CD4-positive, alpha-beta T cell treated with Interleukin-17A for 4 hours (primary cell): Measurements from ENCODE around the gene PRR20G.

Experiments used
- DNase-seq: peaks from one replicate; pipeline ENCODE4 v3.0.0-alpha.2; 2020; ENCODE audit warnings: mixed read lengths

The PRR20G gene

DNA sequence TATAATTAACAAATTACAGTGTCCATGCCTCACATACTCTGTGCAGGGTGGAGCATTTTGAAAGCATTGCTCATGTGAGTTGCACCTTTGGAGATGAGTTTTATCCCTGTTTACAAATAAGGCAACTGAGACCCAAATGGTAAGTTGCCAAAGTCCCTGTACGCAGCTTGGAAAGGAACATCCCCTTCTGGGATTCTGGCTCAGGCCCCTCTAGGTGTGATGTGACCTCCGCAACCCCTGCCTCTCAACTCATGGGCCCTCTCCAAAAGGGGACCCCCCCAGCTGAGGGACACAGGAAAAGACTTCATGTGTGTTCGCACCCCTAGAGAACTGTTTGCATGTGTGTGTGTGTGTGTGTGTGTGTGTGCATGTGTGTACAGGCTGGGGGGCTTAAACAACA is 25.3 kb downstream of the PRR20G start:
- no peak for DNase-seq

DNA sequence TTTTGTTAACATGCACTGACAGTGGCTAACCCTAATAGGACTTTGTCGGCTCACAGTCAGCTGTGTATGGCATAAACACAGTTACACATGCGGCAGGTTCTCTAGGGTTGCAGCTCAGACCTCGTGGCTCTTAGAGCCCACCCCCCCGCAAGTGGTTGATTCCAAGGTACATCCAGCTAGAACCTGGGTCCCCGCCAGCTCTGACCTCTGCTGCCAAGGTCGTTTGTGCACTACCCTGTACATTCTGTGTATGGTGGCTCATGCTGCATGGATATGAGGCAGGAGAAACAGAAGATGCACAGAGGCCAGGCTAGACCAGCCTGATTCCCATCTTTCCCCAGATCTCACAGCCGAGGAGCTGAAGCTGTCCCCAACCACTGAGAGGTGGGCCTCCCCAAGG is 25.9 kb downstream of the PRR20G start:
- no peak for DNase-seq

DNA sequence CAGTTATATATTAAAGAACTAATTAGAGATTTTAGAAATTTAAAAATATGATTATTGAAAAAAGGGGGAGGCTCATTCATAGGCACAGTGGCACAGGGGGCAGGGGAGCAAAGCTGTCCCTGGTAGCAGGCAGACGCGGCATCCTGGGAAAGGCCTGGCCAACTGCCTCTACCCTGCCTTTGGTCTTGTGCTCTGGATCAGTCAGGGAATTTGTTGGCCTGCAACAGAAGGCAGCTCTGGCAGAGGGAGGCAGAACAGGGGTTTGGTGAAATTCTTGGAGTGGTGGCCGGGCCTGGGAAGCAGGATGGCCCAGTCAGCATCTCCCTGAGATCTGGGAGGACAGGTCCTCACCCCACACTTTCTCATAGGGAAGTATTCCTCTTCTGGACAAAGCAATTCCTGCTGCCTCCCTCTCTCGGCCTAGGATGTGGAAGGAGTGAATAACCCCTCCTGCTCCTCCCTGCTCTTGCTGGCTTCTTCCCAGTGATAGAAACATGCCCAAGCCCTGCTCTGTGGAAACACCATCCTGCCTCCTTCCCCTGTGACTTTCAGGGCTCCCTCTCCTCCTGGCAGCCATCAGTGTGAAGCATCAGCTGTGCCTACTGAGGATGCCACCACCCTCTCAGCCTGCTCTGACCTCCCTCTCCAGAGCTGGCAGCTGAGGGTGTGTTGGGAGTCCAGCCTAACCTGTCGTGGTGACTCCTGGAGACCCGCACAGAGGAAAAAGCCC is 26.9 kb downstream of the PRR20G start:
- no peak for DNase-seq

DNA sequence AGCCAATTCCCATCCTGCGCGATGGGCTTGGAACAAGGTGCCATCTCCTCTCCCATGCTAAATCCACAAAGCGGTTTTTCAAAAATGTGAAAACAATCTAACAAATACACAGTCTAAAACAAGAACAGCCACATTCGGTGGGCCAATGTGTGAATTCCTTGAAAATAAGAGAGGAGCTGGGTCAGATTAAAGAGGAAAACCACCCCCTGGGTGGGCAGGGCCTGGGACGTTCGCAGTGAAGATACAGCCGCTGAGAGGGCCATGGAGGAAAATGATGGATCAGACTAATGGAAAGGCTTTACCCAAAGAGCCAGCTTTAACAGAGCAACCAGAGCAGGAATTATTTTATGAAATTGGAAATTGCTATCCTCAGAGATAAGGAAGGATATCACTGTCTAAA is 27.4 kb downstream of the PRR20G start:
- no peak for DNase-seq

DNA sequence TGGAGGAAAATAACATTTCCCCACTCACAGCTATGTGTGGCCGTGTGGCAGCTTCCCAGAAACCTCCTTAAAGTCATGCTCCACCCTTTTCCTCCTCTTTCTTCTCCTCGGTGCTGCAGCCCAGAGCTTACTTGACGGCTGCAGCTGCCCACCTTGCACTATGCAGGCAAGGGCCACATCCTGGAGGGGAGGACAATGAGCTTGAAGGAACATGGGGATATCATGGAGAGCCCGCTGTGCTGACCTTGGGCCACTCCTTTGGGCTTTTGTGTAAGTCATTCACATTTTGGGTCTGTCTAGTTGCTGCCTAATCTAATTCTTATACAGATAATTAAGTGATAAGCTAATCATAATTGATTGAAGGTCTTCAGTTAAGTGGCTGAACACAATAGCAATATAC is 28.0 kb downstream of the PRR20G start:
- no peak for DNase-seq

DNA sequence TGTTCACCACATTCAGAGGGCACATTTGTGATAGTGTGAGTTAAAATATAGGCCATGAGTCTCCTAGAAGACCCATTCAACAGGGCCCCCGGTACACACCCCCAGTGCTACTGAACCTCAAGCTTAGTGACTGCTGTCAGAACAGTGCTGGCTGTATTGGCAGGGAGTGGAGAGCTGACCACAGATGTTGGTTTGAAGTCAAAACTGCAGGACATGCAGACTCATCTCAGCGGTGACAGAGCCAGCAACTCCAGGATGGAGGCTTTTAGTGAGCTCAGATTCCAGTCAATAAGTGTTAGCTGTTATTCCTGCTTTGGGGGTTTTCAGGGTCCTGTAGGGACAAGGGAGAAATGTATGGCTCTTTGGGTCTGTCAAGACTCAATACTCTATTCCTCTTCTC is 29.1 kb downstream of the PRR20G start:
- DNase-seq = no peak

DNA sequence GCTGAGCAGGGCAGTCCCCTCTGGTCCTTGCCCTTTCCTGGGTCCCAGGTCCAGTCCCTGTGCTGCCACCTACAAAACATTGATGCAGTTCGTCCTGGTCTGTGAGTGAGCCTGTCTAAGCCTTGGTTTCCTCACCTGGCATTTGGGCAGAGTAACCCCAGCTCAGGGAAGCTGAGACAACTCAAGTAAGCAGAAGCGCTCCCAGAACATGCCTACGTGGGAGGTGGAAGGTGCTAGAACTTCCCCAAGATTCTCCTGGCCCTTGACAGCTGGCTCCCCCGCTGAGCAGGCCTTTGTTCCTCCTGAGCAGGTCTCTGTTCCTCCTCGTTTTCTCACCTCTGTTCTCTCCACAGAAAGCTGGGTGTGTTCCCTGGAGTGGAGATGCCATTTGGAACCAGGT is 30.5 kb downstream of the PRR20G start:
- DNase-seq = no peak

DNA sequence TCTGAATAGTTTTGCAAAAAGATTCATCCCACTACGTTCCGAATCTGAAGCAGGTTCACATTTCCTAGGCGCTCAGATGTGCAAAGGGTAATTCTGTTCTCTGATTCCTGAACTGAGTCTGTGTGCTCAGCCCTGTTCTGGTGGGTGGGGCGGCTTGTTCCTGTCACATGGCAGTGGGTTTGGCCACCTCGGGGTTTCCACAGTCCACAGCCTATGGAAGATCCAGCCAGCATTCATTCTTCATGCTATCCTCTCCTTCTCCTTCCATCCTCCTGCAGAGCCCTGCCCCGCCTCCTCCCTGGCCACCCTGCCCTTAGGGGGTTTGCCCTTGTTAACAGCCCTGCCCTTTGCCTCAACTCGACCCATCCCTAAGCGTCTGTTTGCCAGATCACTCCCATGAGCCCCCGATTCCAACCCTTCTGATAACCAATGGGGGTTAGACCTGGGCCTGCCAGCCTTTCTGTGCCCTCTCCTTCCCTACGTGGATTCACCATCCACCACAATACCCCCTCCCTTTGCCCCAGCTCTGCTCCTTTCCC is 31.0 kb downstream of the PRR20G start:
- no peak for DNase-seq

DNA sequence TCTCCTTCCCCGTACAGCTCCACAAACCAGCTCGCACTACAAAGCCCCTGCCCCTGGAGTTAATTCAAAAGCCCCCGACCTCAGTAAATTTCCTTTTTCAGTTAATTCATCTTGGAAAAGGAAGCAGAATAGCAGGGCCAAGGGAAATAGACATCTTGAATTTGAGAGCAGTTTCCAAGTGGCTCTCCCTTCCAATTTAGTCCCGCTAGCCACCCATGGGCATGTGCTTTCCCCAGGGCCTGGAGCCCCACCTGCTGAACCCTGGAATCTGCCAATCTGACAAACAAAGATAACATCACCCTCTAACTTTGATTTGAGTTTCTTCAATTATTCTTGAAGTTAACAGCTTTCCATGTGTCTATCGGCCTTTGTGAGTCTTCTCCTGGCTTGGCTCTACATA is 31.7 kb downstream of the PRR20G start:
- no peak for DNase-seq

DNA sequence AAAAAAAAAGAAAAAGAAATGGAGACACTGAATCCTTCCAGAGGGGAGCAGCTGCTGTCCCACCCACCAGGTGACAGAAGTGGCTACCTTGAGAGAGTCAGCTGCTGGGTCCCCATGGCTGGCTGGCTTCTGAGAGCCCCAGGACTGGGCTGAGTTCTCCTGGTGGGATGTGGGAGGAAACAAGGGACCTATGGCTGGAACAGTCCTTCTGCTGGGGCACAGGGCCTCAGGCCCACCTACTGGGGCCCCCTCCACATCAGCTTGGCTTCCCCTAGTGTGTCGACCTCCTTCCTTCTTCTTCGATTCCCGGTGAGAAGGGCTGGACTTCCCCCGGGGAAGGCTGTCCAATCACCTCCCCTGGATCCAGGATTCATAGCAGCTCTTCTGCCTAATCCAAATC is 32.3 kb downstream of the PRR20G start:
- DNase-seq = no peak

DNA sequence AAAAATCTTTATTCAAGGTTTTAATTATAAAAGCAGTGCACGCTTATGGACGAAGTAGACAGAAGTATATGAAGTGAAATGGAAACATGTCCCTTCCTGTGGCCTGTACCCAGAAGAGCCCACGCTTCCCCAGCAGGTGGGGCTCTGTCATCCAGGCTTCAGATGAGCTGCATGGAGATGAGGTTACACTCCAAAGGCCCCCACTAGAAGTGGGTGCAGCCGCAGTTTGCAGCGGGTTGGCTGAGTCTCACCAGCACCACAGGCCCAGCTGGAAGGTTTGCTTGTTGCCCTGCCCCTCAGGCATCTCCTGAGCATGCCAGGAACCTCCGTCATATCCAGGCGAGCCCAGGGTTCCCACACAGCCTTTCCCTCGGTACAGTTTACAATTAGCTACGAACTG is 33.1 kb downstream of the PRR20G start:
- DNase-seq = no peak

DNA sequence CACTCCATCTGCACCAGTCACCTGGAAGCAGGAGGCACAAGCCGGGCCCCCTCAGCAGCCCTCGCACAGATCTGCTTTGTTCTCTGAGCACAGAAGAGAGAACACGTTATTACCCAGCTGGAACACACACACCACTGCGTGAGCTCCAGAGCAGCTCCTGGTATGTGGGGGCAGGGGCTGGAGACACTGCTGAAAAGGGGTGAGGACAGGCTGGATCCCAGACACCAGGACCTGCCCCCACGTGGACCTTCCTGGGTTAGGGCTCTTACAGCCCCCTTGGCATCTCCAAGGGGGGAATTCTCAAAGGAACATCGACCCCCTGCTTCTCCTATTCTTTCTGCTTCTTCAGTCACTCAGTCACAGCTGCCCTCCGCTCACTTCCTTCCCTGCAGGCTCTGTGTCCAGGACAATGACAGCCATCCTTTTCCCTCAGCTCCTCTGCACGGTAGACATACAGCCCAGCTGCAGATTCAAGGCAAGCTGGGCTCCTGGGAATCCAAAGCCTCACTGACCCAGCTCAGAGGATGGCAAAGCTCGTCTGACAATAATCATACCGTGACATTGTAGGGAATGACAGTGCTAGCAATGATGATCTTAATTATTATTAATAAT is 33.7 kb downstream of the PRR20G start:
- DNase-seq = no peak

DNA sequence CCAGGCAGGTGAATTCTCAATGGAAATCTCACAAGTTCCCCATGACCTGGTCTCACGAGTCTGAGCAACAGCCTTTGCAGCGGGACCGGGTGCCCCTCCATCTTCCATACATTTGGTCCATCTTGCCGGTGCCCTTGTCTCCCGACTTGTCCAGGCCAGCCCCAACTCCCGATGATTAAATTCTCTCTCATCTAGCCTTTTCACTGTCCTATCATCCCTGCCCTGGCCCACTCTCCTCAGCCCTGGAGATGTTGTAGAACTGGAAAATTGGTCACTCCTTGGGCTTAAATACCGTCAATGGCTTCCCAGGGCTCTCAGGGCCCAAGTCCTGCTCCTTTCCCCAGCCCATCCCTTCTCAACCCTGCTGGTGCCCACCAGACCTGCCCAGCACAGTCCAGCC is 34.4 kb downstream of the PRR20G start:
- DNase-seq = no peak

DNA sequence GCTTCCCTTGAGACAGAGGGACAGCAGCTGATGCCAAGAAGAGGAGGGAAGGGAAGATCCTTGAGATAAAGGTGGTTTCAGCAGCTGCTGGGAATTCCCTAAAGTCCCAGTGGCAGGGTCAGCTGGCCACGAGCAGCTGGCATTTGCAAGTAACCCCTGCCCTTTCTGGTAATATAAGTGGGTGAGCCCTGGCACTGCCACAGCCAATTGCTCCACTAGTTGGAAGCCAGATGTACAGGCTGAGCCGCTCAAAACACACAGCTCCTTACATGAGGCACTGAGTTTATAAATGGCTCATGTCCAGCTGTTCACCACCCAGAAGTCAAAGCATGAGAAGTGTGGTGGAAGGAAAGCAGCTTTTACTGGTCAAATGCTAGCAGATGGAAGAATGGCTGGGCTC is 35.4 kb downstream of the PRR20G start:
- DNase-seq = no peak

DNA sequence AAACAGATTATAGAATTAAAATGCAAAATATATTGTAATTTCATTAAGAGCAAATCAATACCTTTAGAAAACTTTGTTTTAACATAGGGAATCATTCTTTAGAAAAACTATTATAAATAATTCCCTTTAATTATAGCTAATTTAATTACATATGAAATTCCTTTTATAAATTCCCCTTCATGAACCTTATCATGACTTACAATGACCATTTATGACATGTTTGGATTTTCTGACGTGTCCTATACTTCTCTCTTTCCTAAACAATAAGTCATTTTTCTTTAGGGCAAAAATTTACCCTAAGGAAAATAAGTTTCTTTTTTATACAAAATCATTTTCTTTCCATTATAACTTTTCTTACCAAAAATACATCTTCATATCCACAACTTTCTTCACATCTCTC is 37.8 kb downstream of the PRR20G start:
- DNase-seq = no peak

DNA sequence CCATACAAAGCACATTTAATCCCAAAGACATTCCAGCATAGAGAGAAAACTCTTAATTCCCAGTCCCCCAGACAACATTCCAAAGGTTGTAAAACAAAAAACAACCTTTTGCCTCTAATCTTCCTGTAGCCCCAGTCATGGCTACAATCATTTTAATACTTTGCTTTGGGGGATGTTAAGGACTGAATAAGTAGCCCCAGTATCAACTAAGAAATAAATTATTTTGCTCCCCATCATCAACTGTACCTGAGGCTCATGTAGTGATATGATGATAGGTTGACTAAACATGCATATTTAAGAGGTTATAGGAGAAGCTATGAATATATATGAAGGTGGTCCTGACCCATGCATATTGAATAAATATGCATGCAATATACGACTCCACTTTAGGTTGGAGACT is 40.6 kb downstream of the PRR20G start:
- DNase-seq = no peak

DNA sequence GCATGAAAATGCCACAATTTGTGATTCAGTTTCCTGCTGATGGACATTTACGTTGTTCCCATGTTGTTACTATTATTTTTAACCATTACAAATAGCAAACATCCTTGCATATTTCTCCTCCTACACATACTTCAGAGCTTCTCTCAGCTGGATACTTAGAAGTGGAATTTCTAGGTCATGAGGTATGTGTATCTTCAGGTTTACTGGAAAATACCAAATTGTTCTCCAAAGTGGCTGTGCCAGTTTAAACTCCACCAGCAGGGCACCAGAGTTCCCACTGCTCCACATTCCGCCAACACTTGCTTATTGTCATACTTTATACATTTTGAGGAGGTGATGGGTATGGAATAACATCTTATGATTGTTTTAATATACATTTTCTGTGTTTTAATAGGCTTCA is 49.2 kb downstream of the PRR20G start:
- no peak for DNase-seq

DNA sequence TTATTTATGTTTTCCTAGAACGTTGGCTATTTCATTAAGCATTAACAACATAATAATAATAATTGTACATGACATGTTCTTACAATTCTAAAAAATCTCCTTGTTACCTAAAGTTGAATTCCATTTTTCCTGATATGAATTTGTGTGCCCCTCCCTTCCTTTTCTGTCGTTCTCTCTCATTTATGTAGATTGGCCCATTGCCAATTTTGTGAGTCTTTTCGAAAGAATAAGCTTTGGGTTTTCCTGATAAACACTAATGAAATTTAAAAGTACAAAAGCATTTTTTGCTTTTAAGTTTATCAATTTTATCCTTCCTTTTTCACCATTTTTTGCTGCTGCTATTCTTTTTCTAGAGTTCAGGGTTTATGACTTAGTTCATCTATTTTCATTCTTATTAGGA is 50.0 kb downstream of the PRR20G start:
- DNase-seq = no peak

DNA sequence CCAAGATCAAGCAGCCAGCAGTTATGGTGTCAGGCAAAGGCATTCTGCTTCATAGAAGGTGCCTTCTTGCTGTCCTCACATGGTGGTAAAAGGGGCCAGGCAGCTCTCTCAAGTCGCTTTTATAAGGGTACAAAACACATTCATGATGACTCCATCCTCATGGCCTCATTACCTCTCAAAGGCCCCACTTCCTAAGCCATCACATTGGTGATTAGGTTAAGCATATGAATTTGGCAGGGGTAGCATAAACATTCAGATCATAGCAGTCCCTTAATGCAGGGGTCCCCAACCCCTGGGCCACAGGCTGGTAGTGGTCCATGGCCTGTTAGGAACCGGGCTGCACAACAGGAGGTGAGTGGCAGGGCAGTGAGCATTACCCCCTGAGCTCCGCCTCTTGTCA is 52.1 kb downstream of the PRR20G start:
- DNase-seq = no peak

DNA sequence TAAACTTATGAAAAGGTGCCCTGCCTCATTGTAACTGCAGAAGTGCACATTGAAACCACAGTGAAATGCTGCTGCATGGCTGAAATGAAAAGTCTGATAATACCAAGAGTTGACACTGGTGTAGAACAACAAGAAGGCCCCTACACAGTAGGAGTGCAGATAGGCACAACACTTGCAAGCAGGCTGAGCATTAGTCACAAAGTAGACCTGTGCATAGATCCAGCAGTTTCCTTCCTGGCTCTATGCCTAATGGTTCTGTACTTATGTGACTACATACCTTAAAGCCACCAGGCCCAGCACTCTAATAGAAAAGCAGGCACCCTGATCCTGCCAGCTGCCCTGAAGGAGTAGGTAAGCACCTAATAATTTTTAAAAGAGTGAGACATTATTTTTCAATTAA is 53.1 kb downstream of the PRR20G start:
- no peak for DNase-seq
